Activated T-cell treated with anti-CD3 and anti-CD28 coated beads for 4 hours (primary cell): ENCODE results near the gene CASP10.
"Not testable (repeated sequence)": the region's sequence is repeated elsewhere in the genome, so short reads cannot be mapped to it uniquely, and the experiment has no call there.

Source experiments
- DNase-seq: peaks from one replicate; pipeline ENCODE4 v3.0.0-alpha.2; 2020

Gene CASP10

DNA sequence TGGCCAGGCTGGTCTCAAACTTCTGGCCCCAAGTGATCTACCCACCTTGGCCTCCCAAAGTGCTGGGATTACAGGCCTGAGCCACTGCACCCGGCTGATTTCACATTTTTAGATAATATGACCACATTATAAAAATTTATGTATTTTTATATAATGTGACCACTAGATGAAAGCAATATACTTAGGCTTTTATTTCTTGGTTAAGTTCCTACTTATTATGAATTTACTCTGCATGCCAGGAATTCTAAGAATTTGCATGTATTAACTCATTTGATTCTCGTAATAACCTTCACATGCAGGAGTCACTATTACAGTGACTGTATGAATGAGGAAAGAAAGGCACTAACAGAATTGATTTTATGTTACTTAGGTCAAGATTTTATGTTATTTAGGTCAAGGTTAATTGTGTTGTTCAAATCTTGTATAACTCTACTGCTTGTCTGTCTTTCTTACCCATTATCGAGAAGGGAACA, 51.8 kb downstream of the CASP10 start:
- no peak for DNase-seq

DNA sequence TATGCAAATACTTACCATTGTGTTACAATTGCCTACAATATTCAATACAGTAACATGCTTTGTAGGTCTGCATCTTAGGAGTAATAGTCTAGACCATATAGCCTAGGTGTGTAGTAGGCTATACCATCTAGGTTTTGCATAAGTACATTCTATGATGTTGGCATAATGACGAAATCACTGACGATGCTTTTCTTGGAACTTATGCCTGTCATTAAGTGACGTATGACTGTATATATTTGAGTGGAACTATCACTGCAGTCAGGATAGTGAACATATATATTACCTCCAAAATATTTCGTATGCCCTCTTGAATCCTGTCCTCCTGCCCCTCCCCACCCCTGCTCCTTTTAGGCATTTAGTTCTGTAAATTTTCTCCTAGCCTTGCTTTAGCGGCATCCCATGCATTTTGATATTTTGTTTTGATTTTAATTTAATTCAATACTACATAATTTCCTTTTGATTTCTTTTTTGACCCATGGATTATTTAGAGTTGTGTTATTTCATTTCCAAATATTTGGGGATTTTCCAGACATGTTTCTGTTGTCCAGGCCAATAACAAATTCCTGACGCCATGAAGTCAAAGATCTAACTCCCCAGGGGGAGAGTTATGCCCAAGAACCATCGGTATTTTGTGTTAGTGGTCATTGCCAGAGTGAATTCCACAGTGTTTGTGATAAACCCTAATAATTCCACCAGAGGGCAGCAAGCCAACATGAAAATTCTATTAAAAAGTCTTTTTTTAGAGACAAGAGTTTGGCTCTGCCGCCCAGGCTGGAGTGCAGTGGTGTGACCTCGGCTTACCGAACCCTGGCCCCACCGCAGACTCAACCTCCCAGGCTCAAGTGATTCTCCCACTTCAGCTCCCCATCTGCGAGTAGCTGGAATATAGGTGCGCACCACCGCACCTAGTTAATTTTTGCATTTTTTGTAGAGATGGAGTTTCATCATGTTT, 53.2 kb downstream of the CASP10 start:
- peak; percentile 37 for DNase-seq

DNA sequence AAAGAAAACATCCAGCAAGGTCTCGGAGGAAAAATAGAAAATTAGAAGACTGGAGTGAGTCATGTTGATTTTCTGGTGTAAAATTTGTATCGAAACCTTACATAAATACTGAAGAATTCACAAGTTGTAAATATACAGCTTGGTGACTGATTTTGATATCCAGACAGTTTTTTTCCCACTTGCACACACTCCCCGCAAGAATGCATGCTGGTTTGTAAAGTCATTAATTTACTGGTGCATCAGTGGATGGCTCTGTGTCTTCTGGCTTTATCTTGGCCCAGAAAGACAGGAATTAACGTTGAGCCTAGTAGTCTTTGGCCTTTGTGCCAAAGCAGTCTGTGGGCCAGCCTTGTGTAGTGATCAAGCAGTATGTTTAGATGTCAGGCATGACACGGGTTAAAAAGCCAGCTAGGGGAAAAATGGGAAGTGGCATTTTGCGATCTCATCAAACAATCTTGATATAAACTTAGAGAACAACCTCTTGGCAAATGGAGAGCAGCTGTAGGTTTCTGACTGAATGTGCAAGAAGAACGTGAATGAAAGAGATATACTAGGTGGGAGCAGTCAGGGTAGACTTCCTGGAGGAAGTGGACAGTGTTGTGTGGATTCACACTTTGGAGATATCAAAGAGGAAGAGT, 54.7 kb downstream of the CASP10 start:
- DNase-seq = no peak

DNA sequence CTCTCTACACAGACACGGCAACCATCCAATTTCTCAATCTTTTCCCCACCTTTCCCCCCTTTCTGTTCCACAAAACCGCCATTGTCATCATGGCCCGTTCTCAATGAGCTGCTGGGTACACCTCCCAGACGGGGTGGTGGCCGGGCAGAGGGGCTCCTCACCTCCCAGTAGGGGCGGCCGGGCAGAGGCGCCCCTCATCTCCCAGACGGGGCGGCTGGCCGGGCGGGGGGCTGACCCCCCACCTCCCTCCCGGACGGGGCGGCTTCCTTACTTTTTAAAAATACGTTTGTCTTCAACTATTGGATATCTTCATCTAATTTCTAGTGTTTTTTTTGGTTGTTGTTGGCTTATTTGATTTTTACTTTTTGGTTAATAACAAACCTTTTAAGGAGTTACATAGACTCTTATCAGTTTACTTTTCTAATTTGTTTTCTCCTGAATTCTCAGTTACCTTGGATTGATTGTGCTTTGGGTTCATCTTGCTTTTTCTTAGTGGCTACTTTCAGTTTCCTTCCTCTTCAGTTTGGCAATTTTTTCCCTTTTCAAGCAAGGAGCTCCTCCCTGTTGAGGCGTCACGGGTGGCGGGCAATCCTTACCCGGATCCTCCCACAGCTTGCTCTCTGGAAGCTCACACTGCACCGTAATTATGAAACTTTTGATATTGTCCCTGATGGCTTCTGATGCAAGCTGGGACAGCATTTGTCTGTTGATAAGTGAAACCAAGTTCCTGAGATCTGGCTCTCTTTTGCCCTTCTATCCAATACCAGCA, 56.4 kb downstream of the CASP10 start:
- not testable (repeated sequence) for DNase-seq

DNA sequence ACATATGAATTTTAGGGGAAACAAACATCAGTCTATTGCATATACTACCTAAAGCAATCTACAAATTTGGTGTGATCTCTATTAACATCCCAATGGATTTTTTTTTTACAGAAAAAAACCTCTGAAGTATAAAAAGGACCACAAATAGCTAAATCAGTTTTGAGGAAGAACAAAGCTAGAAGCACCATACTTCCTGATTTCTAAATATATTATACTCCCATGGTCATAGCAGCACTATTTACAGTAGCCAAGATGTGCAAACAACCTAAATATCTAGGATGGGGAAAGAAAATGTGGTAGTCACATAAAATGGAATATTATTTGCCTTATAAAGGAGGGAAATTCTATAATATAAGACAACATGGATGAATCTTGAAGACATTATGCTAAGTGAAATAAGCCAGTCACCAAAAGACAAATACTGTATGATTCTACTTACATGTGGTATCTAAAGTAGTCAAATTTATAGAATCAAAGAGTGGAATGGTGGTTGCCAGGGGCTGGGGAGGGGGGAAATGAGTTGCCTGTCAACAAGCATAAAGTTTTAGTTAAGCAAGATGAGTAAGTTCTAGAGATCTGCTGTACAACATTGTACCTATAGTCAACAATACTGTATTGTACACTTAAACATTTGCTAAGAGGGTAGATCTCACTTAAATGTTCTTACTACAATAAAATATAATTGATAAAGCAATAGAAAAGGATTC, 59.8 kb downstream of the CASP10 start:
- no peak for DNase-seq

DNA sequence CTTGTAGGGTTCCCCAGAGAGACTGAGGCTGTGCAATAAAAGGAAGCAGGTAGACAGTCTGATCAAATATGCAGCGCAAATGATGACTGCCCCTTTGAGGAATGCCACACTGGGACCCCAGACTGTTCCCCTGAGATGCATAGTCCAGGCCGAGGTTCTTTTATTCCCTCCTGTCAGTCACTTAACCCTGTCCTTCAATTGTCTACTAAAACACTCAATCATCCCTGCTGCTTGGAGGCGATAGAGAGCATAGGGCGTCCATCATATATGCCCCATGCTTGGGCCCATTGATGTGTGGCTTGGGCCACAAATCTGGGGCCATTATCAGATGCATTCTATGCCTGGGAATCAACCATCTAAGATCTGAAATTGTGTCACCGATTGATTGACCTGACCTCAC, 61.9 kb downstream of the CASP10 start:
- no peak for DNase-seq

DNA sequence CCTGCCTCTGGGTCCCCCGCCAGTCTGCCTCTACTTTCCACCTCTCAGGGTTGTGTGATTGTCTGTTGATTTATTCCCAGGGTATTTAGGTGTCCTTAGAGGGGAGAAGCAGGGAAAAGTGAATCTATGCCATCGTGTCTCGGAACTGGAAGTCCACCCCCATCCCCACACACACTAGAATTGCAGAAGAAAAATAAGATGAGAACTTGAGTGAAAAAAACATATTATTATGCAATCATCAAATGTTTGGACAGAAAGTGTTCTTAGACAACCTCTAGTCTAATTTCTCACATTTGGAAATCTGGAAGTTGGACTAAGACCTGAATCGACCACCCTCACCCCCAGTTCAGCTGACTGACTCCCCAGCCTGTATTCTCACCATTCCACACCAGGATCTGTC, 63.3 kb downstream of the CASP10 start:
- no peak for DNase-seq

DNA sequence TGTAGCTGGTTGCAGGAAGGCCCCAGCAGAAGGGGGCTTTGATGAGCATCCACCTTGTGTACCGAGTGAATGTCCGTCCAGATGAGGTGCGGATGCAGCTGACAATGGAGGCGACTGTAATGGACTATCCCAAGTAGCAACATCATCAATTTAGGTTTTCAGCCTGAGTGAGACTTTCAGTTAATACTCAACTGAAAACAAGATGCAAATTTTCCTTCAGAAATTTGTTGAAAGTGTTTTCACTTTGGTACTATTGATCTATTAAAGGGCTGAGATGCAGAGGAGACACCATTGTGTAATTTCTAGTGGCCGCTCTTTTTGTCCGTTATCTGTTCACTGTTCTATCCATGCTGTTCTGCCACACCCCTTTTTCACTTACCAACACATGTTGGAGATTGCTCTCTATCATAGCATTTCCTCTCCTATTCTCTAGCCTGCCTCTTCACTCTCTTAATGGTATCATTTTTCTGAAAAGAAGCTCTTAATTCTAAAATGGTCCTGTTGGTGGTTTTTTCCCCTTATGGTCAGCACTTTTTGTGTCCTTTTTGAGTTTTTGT, 65.4 kb downstream of the CASP10 start:
- DNase-seq = no peak

DNA sequence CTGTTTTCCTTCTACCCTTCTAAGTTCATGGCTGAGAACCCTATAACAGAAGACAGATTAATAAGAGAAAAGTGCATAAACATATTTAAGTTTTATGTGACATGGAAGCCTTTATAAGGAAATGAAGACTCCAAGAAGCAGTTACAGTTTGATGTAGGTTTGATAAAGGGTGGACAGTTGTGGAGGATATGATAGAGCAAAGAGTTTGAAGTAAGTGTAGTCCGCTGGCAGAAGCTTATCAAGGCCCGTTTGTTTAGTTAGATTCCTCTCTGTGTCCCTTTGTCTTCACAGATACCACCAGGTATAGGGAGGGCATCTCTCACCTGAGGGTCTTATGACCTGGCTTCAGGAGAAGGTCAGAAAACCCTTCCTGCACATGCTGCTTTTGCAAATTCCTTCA, 66.9 kb downstream of the CASP10 start:
- no peak for DNase-seq

DNA sequence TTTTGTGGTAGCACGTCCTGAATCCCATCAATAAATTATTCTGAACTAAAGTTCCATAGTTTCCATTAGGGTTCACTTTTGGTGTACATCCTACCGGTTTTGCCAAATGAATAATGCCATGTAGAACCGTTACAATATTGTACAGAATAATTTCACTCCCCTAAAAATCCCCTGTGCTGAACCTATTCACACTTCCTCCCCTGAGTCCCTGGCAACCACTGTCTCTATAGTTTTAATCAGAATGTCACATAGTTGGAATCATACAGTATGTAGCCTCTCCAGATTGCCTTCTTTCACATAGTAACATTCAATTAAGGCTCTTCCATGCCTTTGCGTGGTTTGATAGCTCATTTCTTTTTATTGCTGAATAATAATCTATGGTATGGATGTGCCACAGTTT, 67.8 kb downstream of the CASP10 start:
- DNase-seq = no peak

DNA sequence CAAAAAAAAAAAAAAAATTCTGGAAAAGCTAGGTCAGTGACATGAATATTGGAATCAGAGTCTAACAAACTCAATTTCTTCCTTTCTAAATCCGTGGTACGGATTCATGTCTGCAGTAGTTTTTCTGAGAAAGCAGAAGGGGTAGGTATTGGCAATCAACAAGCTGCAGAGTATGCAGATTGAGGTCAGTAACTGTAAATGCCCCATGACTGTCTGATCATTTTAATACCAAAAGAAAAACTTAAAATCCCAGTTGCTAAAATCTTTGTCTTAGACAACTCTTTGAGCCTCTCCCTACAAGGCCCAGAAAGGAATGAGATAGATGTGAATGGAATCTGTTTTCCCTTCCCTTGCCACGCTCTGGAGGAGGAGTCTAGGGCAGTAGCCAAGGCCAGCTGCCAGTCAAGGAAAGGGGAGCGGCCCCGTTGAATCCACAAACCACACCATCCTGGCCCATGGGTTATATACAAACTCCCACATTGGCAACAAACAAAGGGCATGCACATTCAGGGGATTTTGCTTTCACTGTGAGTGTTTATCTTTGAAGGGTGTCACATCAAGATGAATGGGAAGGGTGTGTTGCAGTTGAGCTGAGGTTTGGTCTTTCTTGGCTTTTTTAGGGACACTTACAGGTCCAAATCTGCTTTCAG, 71.3 kb downstream of the CASP10 start:
- no peak for DNase-seq

DNA sequence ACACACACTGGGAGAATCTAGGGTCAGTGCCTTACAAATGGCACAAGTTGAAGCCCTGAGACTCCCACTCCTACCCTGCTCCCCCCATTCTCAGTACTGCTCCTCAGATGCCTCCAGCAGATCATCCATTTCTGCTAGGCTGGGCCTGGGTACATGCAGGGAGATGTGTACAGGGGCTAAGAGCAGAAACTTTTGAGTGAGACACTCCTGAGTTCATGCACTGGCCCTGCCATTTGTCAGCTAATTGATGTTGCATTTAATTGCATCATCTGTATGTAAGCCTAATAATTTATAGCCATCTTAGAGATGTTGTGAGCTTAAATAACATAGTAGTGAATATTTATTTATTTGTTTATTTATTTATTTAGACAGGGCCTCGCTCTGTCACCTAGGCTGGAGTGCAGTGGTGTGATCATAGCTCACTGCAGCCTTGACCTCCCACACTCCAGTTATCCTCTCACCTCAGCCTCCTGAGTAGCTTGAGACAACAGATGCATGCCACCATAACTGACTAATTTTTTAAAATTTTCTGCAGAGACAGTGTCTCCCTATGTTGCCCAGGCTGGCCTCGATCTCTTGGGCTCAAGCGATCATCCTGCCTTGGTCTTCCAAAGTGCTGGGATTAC, 72.6 kb downstream of the CASP10 start:
- DNase-seq = no peak

DNA sequence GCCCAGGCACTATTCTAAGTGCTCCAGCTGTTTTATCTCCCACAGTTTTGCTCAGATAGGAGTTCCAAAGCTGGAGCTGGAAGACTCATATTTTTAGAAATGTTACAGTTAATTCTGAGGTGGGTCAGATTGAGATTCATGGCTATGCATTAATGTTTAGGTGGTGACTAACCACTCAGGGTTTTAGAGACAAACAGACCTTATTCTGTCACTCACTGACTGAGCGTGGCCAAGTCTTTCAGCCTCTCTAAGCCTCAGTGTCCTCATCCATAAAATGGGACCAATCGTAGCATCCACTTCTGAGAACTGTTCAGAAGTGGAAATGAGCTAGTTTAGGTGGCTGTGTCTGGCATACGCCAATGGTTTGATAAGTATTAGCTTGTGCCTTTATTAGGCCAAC, 73.1 kb downstream of the CASP10 start:
- no peak for DNase-seq

DNA sequence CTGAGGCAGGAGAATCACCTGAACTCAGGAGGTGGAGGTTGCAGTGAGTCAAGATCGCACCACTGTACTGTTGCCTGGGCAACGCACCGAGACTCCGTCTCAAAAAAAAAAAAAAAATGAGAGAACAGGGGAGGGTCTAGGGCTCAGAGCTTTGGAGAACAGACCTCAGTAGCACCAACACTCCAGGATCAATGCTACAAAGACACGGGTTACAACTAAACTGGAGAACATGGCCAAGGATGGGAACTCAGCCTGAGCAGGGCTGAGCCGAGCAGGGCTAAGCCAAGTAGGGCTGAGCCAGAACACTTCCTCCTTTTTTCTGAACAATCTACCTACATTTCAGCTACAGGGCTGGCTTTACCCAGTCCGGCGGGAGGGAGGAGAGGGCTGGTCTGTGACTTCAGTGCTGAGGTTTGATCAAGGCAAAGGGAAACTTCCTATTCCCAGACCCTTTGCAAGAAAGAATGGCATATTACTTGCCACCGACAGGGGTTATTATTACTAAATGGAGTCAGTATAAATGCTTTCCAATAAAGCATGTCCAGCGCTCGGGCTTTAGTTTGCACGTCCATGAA, 74.5 kb downstream of the CASP10 start:
- DNase-seq = no peak

DNA sequence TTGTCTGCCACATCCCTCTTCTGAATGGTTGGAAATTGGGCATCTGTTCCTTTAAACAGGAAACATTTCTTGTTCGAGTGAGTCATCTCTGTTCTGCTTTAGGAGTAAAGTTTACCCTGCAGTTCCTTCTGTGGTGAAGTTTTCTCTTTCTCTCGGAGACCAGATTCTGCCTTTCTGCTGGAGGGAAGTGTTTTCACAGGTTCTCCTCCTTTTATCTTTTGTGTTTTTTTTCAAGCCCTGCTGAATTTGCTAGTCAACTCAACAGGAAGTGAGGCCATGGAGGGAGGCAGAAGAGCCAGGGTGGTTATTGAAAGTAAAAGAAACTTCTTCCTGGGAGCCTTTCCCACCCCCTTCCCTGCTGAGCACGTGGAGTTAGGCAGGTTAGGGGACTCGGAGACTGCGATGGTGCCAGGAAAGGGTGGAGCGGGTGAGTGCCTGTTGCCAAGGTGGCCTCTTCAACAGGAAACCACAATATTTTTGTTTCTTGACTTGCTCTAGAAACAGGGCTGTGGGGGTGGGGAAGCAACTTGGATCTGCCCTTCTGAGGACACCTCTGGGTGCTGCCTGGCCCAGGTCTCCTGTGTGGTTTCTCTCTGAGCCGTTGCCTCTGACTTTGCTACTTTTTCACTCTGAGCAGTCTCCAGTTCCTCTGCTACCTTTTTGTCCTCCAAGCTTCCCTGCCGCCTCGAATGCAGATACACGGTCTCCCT, 75.2 kb downstream of the CASP10 start:
- DNase-seq = peak; percentile 73

DNA sequence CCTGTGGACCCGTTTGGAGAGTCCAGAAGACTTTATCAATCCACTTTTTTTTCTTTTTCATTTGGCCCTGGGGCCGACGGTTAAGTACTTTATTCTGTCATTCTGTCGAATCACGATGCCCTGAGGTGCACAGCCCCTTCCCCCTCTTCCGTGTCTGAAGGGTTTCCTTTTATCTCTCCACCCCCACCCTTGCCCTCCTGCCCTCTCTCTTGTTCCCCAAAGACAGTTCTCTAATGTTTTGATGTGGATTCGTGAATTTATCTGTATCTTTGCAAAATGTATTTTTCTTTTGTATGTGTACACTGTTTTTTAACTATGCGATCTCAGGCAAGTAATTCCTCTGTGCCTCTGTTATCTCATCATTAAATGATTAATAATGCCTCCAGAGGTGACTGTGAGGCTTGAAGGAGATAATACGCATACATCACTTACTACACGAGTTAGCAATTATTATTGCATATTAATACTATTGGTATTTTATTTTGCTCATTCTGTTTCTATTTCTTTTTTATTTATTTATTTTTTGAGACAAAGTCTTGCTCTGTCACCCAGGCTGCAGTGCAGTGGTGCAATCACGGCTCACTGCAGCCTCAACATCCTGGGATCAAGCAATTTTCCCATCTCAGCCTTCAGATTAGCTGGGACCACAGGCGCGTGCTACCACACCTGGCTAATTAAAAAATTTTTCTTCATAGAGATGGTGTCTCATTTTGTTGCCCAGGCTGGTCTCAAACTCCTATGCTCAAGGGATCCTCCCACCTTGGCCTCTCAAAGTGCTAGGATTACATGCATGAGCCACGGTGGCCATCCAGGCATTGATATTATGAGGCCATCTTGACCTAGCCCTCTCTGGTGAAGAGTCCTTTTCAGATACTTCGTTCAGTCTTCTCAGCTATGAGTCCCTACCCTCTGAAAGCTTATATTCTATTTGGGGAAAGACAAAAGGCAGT, 76.0 kb downstream of the CASP10 start:
- no peak for DNase-seq

DNA sequence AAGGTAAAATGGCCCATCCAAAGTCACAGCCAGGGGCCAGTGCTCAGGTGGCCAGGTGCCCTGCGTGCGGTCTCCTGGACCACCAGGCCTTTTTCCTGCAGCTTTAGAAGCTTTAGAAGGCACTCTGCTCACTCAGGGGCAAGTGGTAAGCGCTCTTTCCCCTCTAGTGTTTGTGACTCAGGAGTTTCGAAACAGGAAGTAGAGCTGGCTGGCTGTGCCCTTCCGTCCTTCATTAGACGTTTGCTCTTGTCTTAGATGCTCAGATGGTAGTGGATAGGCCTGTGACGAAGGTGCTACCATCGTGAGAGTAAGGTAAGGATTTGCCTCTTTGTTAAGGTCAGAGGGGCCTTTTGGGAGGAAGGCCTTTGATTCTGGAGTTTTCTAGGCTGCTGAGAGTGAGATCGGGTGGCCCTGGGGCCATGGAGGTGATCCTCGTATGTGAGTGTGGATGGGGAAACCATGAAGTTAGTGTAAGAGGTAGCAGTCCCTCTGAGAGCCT, 77.4 kb downstream of the CASP10 start, which contains the start of gene CASP8:
TSS of gene CASP8 (plus strand) at position 235 of the 499 bp plus-strand sequence. CDS start 5,951 bp downstream, outside the sequence.
- DNase-seq = peak; percentile 48

DNA sequence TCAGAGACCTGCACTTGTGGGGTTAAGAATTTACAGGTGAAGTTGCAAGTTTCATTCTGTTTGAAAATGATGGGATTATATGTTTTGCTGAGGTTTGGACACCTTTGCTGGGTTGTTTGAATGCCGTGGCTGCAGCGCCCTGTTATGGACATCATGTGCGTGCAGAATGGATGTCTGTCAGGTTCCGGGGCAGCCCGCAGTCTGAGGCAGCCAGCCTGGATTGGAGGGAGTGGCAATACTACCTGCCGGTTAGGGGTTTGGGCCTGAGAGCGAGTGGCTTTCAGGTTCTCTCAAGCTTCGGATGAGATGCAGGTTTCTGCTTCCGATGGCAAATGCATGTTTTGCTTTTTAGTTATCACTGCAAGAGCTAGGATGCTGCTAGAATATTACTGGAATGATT, 78.5 kb downstream of the CASP10 start:
- no peak for DNase-seq

DNA sequence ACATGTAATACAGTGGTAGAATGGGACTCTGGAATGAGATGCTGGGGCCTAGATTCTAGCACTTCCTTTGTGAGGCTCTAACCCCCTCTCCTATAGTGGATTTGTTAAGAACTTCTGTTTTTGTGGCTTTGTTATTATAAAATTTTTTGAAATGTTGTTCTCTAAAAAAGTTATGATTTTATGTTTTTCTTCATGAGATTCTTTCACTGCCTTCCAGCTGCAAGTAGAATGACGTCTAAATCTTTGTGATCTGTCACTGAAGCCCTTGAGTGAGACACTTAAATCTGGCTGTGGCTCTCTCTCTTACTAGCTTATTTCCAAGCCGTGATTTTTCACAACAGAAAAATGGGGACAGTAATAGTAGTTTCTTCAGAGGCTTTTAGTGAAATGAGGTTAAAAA, 79.0 kb downstream of the CASP10 start:
- no peak for DNase-seq
